Measurements from ENCODE around the gene SNAPC3.

SNAPC3 gene

GRCh38 chr9:15498246-15498995 lies 75.7 kb downstream of the SNAPC3 start:
- no peak for DNase-seq

GRCh38 chr9:15499139-15499538 lies 76.5 kb downstream of the SNAPC3 start:
- DNase-seq, result no peak

GRCh38 chr9:15501179-15501578 lies 78.5 kb downstream of the SNAPC3 start:
- DNase-seq, result no peak

- no peak for DNase-seq
These were observed 79.1 kb downstream of the SNAPC3 start for GRCh38 chr9:15501803-15502202.

- DNase-seq, result no peak
These were observed 83.2 kb downstream of the SNAPC3 start for GRCh38 chr9:15505921-15506320.

GRCh38 chr9:15509931-15510788 lies 87.5 kb downstream of the SNAPC3 start:
- peak; percentile 67 to 68 for DNase-seq

- DNase-seq, result peak; percentile 85 to 86
These were observed 88.3 kb downstream of the SNAPC3 start, which contains the start of gene PSIP1 for GRCh38 chr9:15510789-15511575. PSIP1 (minus strand) TSS chr9:15510970; CDS start chr9:15510188, 782 bp downstream.
